Activated naive CD4-positive, alpha-beta T cell treated with Interleukin-2 at 50 U/mL for 16 hours (primary cell): ENCODE measurements around the gene GON4L.
"Not testable (repeated sequence)": the region's sequence is repeated elsewhere in the genome, so short reads cannot be mapped to it uniquely, and the experiment has no call there.

Source experiments
- DNase-seq: peaks from one replicate; pipeline ENCODE4 v3.0.0-alpha.2; 2020

The GON4L gene

DNA sequence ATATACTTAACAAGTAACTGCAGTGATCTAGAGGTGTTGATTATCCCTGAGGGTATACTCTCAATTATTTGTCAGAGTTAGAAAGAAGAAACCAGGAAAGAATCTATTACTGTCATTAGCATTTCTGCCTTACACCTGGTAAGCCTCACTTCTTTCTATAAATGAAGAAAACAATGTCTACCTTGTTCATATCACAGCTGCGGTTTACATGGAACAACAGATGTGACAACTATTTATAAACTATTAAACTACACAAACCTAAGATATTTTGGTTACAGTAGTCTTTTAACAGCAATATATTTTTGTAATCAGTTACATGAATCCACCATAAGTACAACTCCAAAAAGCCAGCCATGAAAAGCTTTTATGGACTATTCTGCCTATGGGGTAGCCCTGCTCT is 40.7 kb downstream of the GON4L start:
- DNase-seq: no peak

DNA sequence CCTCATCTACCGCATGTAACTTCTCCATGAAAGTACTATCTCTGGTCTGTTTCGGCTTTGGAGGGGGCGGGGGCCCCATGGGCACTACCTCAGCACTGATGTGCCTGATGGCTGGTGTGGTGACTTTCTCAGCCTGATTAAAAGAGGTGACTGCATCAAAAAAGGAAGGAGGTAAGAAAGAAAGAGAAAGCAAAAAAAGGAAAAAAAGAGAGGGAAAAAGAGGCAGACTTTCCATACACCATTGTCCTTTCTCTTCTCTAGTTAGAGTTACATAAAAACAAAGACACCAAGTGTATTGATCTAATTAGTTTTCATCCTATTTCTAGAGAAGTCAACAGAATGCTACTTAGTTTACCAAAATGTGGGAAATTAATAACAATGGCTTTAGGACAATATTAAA is 43.3 kb downstream of the GON4L start:
- DNase-seq: no peak

DNA sequence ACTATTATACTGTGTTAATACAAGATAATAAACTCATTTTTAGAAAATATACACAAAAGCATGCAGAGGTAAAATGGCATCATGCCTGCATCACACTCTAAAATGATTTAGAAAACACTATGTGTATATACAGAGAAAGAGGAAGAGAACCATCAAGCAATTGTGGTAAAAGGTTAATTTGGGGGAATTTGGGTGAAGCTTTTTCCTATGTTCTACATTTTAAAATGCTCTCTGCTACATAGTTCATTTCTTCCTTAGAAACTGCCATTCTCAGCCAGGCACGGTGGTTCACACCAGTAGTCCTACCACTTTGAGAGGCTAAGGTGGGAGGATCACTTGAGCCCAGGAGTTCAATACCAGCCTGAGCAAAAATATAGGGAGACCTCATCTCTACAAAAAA is 44.1 kb downstream of the GON4L start:
- DNase-seq: no peak

DNA sequence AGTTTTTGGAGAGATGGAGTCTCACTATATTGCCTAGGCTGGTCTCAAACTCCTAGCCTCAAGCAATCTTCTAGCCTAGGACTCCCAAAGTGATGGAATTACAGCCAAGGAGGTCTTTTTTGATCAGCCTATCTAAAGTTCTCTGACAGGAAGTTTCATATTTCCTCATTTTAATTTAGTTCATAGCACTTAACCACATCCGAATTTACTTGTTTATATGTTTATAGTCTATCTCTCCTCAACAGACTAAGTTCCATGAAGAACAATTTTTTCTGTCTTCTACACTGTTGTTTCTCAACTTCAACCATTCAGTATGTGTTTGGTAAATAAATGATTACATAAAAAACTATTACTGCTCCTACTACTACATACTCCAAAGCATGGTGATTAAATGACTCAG is 47.9 kb downstream of the GON4L start:
- no peak for DNase-seq

DNA sequence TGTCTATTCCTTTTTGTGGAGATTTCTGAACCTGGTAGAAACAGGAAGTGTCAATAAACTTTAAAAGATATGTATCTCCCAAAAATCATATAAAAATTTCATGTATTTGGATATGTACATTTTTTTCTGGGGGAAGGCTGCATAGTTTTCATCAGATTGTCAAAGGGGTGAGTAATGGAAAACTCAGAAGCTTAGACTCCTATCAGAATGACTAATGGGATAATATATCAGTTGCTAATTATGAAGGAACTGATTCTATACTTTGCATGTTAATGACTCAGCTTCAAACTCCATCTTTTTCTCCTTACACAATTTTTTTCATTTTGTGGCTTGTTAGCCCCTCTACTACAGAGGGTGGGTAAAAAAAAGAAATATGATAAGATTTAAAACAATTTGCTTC is 55.9 kb downstream of the GON4L start:
- DNase-seq: no peak

DNA sequence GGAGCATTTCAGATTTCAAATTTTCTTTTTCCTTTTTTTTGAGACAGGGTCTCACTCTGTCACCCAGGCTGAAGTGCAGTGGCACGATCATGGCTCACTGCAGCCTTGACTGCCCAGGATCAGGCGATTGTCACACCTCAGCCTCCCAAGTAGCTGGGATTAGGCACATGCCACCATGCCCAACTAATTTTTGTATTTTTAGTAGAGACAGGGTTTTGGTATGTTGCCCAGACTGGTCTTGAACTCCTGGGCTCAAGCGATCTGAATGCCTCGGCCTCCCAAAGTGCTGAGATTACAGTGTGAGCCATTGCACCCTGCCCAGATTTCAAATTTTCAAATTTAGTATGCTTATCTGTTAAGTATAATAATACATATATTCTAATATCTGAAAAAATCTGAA is 61.4 kb downstream of the GON4L start:
- DNase-seq: not testable (repeated sequence)

DNA sequence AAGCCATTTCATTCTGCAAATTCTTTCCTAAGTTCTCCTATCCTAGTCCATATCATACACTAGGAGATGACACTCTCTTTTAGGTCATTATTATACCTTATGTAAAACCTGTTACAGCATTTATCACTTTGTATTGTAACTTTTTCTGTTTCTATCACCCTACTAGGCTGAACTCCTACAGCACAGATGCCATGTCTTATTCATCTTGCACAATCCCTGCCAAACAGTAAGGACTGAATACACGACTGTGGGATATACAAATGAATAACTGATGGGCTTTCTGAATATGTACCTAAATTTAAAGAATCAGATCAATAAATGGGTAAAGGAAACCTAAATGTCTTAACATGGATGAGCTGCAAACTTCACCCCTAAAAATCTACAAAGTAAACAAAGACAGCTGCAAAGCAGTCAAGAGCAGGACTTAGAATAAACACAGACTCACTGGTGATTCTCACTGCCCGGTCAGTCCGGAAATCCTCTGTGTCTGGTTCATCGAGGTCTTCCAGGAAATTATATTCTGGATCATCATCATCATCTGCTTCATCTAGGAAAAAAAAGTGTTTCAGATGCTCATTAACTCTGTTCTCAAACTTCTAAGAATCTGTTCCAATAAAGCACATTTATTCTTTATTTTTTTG is 62.3 kb downstream of the GON4L start:
- DNase-seq: no peak

DNA sequence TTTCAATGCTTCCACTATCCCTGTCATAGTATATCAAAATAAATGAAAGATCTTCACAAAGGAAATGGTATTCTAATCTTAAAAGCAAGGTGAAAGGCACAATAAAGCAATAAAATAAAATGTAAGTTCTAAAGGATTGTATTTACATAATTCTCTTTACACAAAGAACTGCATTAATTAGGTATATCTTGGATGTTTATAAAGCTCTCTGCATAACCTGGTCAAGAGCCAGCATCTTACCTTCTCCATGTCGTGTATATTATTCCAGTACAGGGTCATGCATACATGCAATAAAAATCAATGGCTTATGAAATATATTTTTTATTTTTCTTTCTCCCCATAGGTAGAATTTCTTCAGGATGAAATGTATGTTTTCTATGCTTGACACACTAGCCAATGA is 63.8 kb downstream of the GON4L start:
- DNase-seq: no peak

DNA sequence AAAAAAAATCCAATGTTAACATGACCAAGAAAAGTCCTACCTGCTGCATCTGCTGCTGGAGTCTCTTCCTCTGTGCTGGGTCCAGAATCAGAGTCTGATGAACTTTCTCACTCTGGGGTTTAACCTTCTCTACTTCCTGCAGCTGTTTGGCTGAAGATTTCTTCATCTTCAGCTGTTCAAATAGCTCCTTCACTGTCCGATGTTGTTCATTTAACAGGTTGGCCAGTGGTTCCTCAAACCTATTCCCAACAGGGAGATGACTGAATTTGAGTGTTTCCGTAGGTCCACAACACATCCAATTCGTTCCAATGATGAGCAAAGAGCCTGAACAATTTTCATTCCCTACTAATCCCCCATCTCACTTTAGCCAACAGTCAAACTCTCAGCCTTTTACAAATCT is 79.4 kb downstream of the GON4L start:
- no peak for DNase-seq

DNA sequence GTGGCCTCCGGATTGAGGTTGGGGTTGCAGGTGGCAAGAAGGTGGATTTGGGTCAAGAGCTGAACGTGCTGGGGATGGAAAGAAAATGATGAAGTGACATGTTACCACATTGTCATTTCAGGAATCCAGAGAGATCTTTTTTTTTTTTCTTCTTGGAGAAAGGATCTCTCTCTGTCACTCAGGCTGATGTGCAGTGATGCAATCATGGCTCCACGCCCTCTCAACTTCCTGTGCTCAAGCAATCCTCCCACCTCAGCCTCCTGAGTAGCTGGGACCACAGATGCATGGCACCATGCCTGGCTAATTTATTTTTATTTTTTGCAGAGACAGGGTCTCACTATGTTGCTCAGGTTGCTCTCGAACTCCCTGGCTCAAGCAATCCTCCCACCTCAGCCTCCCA is 80.6 kb downstream of the GON4L start:
- DNase-seq: no peak

DNA sequence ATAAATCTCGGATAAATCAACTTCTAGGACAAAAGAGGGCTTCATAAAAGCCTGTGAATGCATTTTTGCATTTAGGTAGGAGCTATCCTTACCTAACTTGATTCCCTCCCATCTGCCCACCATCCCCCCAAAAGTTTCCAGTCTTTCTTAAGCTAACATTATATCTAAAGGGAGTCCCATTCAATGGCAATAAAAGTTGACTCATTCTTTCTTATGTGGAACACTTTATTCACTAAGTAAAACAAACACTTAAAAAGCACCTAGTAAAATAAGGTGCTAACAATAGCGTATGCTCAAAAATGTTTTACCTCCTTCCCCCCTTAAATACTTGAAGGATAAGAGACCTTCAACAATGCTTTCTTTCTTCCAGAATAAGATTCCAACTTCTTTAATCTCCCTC is 83.8 kb downstream of the GON4L start:
- no peak for DNase-seq

DNA sequence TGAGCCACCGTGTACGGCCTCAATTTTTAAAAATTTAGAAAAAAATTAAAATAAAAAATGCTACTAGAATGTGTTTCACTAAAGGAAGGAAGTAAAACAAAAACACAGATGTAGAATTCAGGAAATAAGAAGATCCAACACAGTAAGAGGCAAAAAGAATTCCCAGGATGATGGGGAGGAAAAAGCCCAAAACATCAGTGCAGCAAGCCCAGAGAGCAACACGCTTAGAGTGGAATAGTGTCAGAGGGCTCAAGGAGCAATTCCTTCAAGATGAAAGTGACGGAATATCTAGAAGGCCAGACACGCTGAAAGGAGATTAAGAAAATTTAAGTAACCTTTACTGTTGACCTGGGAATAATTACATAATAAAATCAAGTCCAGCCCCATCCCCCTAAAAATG is 87.8 kb downstream of the GON4L start:
- DNase-seq: no peak

DNA sequence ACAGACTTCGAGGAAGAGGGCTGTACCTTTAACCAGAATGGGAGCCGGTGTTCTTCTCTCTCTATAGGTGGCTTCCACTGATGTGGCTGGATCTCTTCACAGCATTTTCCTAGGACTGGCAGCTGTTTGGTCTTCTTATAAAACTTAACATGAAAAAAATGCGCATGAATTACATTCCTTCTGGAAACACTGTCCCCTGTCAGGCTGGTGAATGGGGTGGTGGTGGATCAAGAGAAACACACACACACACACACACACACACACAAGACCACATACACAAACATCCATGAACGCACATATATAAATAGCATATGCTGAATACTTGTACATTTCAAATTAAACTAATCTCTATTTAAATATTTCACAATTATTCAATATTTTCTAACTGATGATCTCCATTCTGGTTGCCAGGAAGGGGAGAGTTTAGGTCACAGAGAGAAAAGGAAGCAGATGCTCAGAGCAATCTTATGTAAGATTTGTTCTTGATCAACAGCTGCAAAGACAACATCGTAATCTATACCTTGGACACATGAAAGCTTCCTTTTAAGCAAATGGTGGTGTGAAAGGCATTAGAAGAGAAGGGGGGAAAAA is 89.5 kb downstream of the GON4L start:
- not testable (repeated sequence) for DNase-seq

DNA sequence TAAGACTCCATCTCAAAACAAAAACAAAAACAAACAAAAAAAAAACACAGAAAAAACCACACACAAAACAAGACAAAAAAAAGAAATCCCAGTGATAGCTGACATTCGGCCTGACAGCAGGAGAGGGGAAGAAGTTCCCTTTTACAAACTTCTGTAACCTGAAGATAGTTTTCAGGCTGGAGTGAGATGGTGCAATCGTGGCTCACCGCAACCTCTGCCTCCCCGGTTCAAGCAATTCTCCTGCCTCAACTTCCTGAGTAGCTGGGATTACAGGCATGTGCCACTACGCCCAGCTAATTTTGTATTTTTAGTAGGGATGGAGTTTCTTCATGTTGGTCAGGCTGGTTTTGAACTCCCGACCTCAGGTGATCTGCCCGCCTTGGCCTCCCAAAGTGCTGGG is 93.0 kb downstream of the GON4L start:
- DNase-seq: not testable (repeated sequence)

DNA sequence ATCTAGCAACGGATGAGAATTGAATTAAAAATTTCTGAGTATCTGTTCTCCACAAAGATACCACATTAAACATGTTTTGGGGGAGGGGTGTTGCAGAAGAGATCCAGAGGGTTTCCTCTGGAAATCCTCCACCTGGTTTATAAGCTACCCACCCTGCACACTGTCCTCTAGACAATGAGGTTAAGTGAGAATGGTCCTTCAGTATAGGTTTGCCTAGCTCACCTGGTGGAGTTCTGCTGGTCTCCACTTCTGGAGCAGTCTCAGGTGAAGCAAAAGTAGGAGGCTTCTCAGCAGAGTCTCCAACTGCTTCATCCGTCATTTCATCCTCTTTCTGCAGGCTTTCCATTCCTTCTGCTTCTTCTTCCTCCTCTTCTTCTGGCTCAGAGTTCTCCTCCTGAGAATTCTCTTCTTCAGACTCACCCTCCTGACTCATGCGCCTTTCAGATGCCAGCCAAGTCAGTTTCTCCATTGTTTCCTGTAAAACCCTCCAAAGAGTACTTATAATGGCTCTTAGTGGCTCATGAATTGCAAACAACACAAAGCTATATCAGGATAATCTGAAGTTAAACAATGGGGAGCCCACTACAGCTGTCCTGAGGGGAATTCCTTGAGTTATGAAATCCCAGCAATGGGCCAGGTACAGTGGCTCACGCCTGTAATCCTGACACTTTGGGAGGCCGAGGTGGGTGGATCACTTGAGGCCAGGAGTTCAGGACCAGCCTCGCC is 93.8 kb downstream of the GON4L start:
- not testable (repeated sequence) for DNase-seq

DNA sequence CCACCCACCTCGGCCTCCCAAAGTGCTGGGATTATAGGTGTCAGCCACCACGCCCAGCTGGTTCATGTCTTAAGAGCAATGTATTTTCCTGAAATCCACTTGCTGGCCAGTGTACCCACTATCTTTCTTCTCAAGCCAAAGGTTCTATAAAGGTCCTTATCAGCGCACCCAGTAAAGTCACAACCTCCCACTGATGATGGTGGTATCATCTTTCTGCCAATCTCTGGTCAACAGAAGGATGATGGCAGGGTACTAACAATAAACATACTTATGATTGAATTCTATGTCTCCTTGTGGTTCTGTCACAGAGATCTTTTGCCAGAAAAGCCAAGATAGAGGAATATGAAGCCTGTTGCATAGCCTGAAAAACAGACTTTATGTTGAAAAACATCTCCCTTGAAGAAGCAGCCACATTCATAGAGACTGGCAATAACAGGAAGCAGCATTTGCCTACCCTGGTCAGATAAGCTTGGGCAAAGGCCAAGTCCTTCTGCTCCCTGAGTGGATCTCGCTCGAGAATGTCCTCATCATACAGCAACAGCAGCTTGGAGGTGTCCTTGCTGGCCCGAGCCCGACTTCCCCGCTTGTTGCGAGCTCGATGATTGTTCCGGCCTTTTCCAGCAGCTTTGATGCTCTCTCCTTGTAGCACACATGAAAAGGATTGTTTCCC is 95.1 kb downstream of the GON4L start:
- no peak for DNase-seq

DNA sequence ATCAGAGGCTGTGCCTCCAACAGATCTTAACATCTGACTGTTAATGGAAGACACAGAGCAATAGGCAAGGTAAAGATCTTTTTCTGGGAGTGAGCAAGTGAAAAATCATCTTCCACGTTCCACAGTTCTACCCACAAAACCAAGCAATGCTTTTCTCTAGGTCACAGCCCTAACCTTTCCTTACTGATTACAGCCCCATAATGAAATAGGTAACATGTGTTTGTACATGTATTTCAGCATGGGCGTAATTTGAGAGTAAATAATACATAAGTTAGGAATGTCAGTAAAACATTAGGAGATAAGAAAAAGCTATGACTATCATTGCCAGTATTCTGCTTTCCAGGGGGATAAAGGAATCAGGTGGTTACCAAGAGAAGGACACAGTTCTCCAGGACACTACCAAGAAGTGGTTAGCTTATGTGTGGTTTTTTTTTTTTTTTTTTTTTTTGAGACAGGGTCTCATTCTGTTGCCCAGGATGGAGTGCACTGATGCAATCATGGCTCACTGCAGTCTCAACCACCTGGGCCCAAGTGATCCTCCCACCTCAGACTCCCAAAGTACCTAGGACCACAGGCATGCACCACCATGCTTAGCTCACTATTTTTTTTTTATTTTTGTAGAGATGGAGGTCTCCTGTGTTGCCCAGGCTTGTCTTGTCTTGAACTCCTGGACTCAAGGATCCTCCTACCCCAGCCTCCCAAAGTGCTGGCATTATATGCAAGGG is 96.1 kb downstream of the GON4L start:
- DNase-seq: no peak

DNA sequence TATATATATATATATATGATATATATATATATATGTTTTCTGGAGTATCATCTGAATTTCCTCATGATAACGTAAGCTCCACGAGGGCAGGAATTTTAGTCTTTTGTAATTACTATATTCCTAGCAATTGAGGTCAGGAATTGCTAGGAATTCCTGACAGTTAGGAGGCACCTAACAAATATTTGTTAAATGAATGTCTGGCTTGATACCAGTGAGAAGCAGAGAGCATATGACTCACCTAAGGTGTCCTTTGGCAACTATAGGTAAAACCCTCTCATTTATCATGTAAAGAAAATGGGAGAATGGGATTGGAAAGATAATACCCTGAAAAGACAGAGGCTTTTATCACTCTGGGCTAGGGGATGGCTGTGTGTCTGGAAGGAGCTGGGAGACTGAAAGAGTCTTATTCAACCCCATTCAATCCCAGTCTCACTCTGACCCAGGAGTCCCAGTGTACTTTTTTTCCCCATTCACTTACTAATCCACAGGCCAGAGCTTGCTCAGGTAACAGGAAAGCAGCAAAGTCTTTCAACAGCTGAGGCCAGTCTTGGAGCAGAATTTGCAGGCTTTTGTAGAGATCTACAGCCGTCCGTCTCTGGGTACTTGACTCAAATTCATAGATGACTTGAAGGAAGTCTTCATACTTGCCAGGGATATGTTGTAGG is 96.9 kb downstream of the GON4L start:
- no peak for DNase-seq

DNA sequence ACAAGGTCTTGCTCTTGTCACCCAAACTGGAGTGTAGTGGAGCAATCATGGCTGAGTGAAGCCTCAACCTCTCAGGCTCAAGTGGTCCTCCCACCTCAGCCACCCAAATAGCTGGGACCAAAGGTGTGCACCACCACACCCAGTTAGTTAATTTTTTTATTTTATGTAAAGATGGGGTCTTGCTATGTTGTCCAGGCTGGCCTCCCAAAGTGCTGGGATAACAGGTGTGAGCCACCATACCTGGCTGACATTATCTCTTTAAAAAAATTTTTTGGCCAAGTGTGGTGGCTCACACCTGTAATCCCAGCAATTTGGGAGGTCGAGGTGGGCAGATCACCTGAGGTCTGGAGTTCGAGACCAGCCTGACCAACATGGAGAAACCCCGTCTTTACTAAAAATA is 98.0 kb downstream of the GON4L start:
- DNase-seq: not testable (repeated sequence)

DNA sequence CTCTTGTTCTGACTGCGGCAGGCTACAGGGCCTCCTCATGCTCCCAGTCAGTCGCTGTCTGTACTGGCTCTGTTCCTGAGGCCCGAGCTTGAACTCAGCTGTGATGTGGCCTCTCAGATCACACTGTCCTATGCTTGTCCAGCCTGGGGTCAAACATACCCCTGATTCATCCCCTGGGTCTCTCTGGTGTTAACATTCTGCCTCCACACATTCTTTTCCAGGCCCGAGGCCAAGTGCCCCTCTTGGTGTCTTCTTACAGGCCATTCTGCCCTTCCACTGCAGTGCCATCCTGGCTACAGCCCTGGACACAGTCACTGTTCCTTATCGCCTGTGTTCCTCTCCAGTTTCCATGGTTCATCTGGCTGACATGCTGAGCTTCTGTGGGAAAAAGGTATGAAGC is 108.9 kb downstream of the GON4L start:
- not testable (repeated sequence) for DNase-seq

DNA sequence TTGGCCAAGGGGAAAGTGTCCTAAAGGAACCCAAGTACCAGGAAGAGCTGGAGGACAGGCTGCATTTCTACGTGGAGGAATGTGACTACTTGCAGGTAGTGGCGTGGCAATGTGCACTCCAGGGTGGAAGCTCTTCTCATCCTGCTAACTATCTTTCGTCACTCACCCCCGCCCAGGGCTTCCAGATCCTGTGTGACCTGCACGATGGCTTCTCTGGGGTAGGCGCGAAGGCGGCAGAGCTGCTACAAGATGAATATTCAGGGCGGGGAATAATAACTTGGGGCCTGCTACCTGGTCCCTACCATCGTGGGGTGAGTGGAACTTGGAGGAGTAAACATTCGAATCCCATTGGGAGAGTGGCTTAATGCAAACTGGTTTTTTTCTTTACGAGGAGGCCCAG is 109.4 kb downstream of the GON4L start:
- DNase-seq: not testable (repeated sequence)
